GM19397 (cell line): ENCODE measurements around the gene REL.
"Not testable (repeated sequence)": the region's sequence is repeated elsewhere in the genome, so short reads cannot be mapped to it uniquely, and the experiment has no call there.

Source experiments
- ATAC-seq: cut with Tn5 transposase; IDR thresholded peaks from one replicate; pipeline ENCODE4 v1.9.1; 2021; ENCODE audit warnings: mild to moderate bottlenecking, moderate library complexity; ENCODE audit not compliant: unreplicated experiment

REL gene

DNA sequence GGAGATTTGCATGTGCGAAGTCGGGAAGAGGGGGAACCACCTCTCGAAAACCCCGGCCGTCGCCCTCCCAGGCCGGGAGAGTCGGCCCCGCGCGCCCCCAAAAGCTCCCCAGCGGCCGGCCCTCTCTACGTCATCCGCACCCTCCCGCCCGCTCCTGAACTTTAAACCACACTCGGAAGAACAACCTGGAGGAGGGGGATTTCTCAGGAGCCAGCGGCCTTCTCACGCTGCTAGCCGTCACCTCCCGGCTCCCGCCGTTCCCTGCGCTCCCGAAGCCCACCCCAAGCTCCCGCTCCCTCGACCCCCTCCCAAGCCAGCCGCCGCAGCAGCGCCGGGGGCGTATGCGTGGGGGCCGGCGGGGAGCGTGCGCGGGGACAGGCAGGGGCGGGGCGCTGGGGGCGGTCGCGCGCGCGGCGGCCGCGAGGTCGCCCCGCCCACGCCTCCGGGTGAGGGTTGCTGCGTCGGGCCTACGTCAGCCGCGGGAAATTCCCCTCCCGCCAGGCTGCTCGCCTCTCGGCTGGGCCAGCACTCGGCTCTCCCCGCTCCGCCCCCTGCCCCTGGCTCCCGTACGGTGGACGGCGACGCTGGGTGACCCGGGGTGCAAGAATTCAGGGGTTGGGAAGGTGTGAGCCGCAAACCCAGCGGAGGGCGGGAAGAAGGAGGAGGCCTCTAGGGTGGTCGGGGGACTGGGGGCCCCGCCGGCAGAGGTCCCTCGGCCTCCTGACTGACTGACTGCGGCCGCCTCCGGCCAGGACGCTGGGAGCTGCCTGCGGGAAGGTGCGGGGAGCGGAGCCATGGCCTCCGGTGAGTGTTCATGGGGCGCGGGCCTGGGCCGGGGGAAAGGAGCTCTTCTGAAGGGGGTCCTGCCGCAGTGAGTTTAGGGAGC, at the start of gene REL:
REL (plus strand) TSS at position 528 of the 886 bp plus-strand sequence; CDS start at position 795, 267 bp downstream.
- ATAC-seq, result peak; percentile 86

DNA sequence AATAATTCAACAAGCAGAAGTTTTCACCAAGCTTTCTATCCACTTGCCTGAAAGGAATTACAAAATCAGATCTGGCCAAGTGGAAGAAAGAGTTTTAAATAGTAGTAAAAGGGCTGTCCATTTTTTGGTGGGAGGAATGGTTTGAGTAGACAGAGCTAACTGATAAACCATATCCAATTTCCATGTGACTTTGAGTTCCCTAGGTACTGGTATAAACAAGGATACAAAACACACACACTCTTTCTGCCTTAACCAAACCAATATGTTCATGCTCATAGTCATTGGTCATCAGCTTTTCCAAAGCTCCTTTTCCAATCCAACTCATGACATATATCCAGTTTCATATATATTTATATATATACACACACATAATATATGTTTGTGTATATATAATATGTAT, 49.5 kb upstream of the REL start:
- ATAC-seq, result no peak

DNA sequence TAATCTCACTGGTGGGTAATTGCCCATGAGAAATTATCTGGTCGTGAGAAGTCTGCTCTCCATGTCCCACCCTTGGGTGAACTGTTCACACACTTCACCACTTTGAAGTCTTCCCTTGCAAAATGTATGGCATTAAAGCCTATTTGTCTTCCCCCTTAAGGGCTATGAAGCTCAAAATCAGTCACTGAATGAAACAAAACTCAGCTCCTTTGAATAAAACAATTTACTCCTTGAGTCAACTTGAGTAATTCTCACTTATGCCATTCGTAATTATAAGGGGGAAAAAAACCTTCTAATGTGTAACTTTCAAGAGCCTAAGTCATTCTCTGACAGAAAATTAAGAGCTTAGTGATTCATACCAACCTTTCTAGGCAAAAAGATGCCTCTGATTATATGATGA, 48.8 kb upstream of the REL start:
- no peak for ATAC-seq

DNA sequence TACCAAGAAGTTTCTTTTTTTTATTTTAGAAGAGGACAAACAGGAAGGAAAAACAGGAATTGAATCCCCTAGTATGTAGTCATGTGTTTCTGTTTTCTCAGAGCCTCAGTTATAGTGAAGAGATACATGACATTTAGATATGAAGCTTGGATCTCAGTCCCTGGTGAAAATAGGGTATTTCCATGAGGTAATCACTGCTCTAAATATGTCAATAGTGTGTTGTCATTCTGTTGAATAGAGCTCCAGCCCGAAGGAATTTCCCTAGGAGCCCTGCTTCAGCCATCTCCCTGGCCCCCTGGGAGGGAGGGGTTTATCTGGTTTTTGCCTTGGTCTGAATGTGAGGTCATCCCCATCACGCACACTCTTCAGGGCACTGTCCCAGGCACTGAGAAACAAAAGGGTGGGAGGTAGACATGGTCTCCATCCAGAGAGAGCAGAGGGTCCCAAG, 47.1 kb upstream of the REL start:
- no peak for ATAC-seq

DNA sequence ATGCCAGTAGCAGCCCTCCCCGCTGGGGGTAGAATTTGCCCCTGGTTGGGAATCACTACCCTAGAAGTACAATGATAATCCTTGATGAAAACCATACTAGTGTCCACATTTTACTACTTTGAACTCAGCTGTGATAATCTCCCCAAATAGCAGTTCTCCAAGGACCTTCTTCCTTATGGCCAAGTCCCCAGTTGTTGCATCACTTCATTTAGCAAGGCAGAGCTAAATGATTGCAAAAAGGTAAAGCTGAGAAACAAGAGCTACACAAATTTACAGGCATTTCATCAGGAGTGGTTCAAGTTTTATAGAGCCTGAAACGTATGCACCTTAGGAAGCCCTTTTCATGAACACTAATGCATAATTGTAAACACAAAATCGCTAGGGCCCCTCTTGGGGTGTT, 44.9 kb upstream of the REL start:
- ATAC-seq, result no peak

DNA sequence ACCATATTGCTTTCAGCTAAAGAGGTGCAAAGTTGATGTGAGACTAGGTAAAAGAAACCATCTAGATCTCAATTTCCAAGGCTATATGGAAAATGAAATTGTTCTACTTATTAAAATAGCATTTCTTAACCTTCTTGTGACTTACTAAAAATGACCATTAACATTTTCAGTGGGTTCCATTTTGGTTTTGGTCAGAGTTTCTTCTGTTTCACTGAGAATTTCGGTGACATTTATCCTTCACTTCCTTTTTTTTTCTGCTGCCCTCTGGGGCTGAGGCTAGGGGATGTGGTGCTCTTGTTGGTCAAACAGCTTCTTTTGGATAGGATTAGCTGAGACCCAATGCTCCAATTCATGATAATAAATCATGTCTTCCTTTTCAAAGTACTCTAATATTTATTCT, 44.3 kb upstream of the REL start:
- ATAC-seq, result no peak

DNA sequence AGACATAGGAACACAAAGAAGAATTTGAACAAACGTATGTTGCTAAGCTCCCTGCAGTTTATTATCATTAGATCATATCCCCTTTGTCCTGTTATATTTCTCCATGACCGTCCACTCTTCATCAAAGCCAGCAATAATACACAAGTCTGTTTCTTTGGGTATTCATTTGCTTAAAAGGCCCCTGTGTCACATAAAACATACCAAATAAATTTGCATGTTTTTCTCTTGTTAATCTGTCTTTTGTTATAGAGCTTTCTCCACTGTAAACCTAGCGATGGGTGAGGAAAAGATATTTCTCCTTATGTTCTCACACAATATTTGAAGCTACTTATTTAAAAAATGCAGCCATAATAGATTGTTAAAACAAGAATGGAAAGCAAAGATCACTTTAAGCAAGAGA, 42.9 kb upstream of the REL start:
- no peak for ATAC-seq

DNA sequence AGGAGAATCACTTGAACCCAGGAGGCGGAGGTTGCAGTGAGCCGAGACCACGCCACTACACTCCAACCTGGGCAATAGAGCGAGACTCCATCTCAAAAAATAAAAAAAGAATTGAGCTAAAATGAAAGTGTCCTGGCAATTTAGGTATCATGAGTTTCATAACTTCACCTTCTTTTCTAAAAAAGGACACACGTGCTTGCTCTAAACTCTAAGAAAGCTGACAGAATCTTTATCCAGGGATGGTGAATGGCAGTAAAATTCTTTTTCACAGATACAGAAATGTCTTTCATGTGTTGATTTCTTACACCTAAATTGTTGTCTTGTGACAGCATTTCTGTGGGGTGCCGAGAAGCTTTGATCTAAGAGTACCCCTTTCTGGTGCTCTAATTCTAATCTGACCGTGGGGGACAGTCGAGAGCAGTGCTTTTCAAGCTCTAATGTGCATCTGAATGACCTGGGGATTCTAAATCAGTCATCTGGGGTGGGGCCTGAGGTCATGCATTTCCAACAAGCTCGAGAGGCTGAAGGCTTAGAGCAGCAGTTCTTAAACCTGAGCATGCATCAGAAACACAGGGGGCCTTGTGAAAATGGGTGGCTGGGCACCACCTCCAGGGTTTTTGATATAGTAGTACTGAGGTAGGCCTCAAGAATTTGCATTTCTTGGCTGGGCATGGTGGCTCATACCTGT, 42.1 kb upstream of the REL start:
- peak; percentile 44 for ATAC-seq

DNA sequence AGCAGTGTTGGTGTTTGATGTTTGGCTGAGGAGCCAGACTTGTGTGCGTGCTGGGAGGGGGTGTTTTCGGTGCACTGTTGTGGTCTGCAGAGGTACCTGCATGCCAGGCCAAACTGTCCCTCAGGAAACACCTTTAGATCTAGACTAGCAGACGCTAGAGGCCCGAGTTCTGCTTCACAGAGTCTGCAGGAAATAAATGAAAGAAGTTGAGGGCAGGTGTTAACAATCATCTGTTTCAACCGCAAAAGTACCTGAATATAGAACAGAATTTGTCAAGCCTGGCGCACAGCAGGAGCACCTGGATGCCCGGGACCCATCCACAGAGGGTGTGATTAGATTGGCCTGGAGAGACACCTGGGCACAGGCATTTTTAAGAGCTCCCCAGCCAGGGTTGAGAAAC, 40.5 kb upstream of the REL start:
- peak; percentile 56 for ATAC-seq

DNA sequence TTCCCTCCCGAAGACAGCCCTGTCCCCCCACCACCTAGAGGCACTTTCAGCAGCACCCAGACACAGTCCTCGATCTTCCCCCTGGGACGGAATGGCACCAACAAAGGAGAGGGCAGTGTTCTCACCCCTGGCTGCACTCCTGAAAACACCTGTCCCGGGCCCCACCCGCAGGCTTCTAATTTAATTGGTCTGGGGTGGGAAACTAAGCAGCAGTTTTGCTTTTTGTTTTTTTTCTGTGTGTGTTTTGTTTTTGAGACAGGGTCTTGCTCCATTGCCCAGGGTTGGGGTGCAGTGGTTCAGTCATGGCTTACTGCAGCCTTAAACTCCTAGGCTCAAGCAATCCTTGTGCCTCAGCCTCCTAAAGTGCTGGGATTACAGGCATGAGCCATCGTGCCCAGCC, 38.4 kb upstream of the REL start:
- ATAC-seq, result no peak

DNA sequence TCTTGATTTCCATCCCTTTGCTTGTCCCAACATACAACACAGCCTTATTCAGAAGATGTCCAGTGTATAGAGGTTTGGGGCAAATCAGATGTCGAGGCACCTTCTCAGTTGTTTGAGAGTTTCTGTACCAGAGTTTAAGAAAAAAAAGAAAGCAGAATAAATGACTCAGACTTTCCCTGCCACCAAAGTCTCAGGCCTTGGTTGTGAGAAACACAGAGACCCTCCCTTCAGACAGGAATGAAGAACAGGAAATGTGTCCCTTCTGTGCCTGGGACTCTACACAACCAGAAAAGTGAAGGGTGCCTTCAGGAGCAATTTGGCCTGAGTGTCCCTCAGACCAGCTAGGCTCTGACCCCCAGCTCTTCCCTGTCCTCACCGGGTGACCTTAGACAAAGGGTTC, 37.3 kb upstream of the REL start:
- no peak for ATAC-seq

DNA sequence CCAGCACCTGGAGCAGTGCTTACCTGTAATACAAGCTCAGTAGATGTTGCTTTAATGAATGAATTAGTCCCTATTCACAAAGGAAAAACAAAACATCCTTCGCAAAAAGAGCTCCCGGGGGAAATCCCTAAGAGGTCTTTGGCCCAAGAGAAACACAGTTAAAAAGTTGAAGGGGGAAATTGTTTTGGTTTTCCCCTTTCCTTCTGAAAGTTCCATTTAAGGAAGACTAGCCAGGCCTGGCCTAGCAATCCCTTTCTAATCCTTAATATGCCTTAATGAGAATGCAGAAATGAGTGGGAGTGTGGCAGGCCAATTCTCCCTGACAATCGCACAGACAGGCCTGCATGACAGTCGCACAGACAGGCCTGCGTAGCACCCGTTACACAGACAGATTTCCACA, 33.5 kb upstream of the REL start:
- no peak for ATAC-seq

DNA sequence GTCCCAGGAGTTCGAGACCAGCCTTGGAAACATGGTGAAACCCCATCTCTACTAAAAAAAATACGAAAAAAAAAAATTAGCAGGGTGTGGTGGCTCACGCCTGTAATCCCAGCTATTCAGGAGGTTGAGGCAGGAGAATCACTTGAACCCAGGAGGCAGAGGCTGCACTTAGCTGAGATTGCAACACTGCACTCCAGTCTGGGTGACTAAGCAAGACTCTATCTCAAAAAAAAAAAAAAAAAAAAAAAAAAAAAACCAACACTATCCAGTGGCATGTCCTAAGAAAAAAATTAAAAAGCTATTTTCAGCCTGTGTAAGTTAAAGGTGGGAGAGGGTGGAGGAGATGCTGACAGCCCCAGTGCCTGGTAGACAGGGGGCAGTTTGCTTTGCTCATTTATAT, 32.2 kb upstream of the REL start:
- no peak for ATAC-seq

DNA sequence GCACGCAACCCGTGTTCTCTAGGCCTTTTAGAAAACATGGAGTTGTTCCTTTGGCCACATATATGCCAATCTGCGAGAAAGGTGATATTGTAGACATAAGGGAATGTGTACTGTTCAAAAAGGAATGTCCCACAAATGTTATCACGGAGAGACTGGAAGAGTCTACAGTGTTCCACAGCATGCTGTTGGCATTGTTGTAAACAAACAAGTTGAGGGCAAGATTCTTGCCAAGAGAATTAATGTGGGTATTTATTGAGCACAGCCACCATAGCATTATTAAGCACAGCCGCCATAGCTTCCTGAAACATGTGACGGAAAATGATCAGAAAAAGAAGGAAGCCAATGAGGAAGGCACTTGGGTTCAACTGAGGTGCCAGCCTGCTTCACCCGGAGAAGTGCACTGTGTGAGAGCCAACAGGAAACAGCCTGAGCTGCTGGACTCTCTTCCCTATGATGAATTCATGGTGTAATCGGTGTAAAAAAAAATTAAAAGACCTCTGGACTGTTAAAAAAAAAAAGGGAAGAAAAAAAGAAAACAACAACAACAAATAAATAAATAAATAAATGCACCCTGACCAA, 29.0 kb upstream of the REL start:
- ATAC-seq, result no peak

DNA sequence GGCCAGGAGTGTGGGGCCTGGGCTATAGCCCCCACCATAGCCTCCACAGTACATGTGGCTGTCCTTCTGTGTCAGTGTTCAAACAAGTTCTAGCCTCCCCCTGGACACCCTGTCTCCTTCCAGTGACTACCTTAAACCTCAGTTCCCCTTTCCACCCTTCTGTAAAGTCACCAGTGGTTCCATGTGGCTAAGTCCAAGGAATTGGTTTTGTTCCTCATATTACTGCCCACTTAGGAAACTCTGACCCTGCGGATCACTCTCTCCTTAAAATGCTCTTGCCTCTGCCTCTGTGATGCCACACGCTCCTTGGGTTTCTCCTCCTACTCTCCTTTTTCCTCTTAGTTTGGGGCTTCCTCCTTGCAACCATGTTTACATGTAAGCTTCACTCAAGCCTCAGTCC, 27.8 kb upstream of the REL start:
- ATAC-seq, result no peak

DNA sequence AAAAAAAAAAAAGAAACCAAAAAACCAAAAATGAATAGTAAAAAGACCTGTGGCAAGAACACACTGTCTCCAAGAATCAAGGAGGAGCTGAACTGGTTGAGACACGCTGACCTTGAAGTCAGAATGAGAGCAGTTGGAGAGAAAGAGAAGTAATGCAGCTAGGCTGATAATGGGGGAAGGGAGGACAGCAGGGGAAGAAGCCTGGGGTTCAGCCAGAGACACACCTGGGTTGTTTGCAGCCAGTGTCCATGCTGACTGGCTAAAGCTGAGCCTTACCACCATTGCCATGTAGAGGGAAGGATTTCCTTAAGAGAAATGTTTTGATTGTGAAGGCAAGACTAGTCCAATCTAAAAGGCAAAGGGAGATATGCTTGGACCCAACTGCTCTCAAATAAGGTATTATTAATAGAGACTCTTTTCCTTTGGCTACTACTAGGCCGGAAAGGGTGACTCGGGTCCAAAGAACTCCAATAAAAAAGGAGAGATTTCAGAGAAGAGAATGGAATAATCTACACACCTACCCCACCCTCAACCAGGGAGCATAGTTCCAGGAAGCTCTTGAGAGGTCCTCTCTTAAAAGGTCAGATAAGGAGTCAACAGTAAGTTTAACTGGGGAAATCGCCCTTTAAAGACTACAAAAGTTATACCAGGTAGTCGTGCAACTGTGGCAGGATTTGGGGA, 25.2 kb upstream of the REL start:
- ATAC-seq, result no peak

DNA sequence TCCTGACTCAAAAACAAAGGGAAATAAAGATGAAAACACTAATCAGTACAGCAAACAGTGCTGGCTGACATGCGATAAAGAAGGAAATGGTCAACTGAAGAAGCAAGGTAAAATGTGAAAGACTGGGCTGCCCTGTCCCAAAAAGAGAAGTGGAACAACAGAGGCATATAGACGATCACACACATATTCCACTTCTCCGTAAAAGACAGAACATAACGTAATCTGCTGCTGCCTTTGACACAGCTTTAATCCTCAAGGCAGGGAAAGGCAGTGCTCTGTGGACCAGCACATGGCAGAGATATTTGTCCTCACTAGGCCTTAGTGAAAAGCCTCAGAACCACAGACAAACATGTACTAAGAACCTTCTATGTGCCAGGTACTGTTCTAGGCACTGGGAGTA, 24.3 kb upstream of the REL start:
- no peak for ATAC-seq

DNA sequence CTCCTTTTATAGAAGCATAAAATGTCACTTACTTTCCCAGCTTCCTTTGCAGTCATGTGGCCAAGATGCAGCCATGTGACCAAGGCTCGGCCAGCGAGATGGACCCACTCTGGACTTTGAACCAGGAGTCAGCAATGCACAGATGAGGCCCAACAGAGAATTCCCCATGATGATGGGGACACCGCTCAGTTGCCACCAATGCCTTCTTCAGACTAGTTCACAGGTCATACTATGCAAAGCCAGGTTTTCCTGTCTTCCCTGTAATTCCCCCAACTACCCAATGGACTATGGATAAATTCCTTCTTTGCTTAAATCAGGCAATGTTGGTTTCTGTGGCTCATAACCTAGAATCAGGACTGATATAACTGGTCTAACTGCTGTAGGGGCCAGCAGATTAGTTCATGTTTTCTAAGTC, 22.5 kb upstream of the REL start:
- no peak for ATAC-seq

DNA sequence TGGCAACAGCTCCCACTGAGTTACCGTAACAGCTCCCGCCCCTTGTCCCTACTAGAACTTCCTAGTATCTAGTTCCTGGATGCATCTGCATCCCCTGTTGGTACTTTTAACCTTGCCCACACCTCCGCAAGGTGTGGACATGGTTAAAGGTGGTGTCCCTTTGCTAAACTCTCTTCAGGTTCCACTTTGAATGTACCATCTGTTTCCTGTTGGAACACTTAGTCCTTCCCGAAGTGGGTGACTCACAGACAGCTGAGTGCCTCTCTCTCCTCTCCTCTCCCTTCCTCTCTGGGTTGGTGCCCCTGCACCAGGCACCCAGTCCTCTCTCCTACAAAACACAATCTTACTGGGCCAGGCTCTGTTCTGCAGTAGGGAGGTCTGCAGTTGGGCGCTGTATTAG, 19.6 kb upstream of the REL start:
- no peak for ATAC-seq

DNA sequence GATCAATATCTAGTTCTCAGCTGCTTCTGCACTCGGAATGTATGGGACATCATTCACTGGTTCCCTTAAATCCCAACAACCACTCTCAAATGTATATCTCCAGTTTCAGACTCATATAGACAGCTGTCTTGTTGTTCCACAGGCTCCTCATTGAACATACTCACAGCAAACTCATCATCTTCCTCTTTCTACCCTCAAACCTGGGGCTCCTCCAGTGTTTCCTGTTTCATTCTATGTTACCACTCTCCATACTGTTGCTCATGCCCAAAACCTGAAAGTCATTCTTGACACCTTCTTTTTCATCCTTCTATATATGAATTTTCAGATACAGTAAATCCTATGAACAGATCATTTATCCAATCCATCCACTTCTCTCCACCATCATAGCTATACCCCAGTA, 18.7 kb upstream of the REL start:
- no peak for ATAC-seq

DNA sequence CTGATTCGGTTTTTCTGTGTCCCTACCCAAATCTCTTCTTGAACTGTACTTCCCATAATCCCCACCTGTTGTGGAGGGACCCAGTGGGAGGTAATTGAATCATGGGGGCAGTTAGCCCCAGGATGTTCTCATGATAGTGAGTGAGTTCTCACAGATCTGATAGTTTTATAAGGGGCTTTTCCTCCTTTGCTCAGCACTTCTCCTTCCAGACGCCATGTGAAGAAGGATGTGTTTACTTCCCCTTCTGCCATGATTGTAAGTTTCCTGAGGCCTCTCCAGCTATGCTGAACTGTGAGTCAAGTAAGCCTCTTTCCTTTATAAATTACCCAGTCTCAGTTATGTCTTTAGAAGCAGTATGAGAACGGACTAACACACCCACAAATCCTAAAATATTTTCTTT, 16.0 kb upstream of the REL start:
- ATAC-seq, result not testable (repeated sequence)
